Muscle layer of duodenum (tissue), 2 donors: Measurements from ENCODE around the gene GBF1.

ENCODE experiments used
- H3K27ac ChIP-seq: one replicate; pipeline ENCODE4 v1.7.0; 2013; ENCODE audit warnings: mild to moderate bottlenecking, low read length
- H3K27me3 ChIP-seq: one replicate; pipeline ENCODE4 v1.7.0; 2013; ENCODE audit warnings: low read depth, mild to moderate bottlenecking, control low read depth, low read length
- H3K36me3 ChIP-seq, 2 donors: one replicate each; pipeline ENCODE4 v1.7.0; 2013; ENCODE audit warnings: low read length in 2 of 2, control low read depth in 1 of 2, mild to moderate bottlenecking in 1 of 2; ENCODE audit not compliant: insufficient read depth in 2 of 2, control insufficient read depth in 1 of 2
- H3K4me1 ChIP-seq, 2 donors: one replicate each; pipeline ENCODE4 v1.7.0; 2013; ENCODE audit warnings: low read length in 2 of 2, mild to moderate bottlenecking in 2 of 2, control low read depth in 1 of 2, moderate library complexity in 1 of 2; ENCODE audit not compliant: insufficient read depth in 2 of 2, control insufficient read depth in 1 of 2
- H3K4me3 ChIP-seq, 2 donors: one replicate each; pipeline ENCODE4 v1.7.0; 2013; ENCODE audit warnings: low read length in 2 of 2, low read depth in 1 of 2, mild to moderate bottlenecking in 1 of 2
- H3K9me3 ChIP-seq, 2 donors: one replicate each; pipeline ENCODE4 v1.7.0; 2013; ENCODE audit warnings: low read length in 2 of 2, control low read depth in 1 of 2, mild to moderate bottlenecking in 1 of 2; ENCODE audit not compliant: control insufficient read depth in 1 of 2
- donor health status: healthy.

The GBF1 gene

DNA sequence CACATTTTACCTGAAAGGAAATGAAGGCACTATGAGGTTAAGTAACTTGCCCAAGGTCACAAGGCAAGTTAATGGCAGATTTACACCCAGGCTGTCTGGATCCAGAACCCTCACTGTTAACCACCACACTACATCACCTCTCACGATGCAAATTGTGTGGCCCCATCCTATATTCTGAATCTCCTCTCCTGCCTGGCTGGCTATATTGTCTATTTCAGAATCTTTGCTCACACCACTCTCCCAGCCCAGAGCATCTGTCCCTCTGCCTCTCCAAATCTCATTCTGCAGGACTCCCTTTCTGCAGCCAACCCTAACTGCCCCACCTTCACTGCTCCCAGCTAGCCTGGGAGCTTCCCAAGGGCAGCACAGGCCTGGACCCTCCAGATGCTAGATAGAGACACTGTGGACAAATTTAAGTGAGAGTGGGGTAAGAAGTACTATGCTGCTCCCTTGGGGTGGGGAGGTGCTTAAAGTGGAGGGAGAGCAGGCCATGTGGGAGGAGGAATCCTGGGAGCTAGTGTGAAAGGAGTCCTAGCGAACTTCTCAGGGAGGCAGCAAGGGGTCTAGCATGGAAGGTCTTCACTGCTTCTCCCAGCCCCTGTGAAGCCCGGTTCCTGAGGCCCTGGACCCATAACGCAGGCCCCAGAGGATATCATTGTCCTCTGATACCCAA, 186.3 kb downstream of the GBF1 start:
- Histone ChIP-seq H3K27ac (peak overlapping the region; percentile 79), H3K9me3 (no peaks in the 10 kb centered on the region), H3K4me3 (peak overlapping the region; percentile 87 to 93), H3K4me1 (peaks cover 9 to 13% of the 10 kb centered on the region in 2 donors), H3K36me3 (no peaks in the 10 kb centered on the region), H3K27me3 (no peaks in the 10 kb centered on the region)
